GM21423 (cell line): ENCODE data around the gene ANGPTL3.
"Not testable (repeated sequence)": the region's sequence is repeated elsewhere in the genome, so short reads cannot be mapped to it uniquely, and the experiment has no call there.

Source experiments
- ATAC-seq: cut with Tn5 transposase; IDR thresholded peaks from one replicate; pipeline ENCODE4 v1.9.1; 2021; ENCODE audit warnings: mild to moderate bottlenecking, moderate library complexity; ENCODE audit not compliant: unreplicated experiment

ANGPTL3 gene, protein sequence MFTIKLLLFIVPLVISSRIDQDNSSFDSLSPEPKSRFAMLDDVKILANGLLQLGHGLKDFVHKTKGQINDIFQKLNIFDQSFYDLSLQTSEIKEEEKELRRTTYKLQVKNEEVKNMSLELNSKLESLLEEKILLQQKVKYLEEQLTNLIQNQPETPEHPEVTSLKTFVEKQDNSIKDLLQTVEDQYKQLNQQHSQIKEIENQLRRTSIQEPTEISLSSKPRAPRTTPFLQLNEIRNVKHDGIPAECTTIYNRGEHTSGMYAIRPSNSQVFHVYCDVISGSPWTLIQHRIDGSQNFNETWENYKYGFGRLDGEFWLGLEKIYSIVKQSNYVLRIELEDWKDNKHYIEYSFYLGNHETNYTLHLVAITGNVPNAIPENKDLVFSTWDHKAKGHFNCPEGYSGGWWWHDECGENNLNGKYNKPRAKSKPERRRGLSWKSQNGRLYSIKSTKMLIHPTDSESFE

DNA sequence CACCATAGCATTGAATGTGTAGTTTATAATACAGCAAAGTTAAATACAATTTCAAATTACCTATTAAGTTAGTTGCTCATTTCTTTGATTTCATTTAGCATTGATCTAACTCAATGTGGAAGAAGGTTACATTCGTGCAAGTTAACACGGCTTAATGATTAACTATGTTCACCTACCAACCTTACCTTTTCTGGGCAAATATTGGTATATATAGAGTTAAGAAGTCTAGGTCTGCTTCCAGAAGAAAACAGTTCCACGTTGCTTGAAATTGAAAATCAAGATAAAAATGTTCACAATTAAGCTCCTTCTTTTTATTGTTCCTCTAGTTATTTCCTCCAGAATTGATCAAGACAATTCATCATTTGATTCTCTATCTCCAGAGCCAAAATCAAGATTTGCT, at the start of gene ANGPTL3:
Gene ANGPTL3 (plus strand): TSS at position 240 of the 400 bp plus-strand sequence. CDS start 47 bp downstream, at position 287.
- no peak for ATAC-seq

- no peak for ATAC-seq
Measured at GRCh38 chr1:62561306-62561705, 36.0 kb upstream of the ANGPTL3 start.

DNA sequence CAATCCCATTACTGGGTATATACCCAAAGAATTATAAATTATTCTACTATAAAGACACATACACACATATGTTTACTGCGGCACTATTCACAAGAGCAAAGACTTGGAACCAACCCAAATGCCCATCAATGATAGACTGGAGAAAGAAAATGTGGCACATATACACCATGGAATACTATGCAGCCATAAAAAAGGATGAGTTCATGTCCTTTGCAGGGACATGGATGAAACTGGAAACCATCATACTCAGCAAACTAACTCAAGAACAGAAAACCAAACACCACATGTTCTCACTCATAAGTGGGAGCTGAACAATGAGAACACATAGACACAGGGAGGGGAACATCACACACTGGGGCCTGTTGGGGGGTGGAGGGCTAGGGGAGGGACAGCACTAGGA, 30.1 kb upstream of the ANGPTL3 start:
- ATAC-seq = not testable (repeated sequence)

DNA sequence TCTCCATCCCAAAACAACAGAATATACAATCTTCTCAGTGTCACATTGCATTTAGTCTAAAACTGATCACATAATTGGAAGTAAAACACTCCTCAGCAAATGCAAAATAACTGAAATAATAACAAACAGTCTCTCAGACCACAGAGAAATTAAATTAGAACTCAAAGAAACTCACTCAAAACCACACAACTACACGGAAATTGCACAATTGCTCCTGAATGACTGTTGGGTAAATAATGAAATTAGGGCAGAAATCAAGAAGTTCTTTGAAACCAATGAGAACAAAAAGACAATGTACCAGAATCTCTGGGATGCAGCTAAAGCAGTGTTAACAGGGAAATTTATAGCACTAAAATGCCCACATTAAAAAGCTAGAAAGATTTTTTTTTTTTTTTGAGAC, 29.4 kb upstream of the ANGPTL3 start:
- ATAC-seq = not testable (repeated sequence)

GRCh38 chr1:62571517-62571916, 25.8 kb upstream of the ANGPTL3 start:
- not testable (repeated sequence) for ATAC-seq

DNA sequence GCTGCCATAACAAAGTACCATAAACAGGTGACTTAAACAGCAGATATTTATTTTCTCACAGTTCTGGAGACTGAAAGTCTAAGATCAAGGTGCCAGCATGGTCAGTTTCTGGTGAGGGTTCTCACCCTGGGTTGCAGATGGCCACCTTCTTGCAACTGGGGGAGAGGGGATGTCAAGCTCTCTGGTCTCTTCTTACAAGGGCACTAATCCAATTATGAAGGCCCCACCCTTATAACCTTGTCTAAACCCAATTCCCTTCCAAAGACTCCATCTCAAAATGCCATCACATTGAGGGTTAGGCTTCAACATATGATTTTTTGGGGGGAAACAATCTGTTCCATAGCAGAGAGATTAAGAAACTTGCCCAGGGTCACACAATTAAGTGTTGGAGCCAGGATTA, 24.8 kb upstream of the ANGPTL3 start:
- no peak for ATAC-seq

DNA sequence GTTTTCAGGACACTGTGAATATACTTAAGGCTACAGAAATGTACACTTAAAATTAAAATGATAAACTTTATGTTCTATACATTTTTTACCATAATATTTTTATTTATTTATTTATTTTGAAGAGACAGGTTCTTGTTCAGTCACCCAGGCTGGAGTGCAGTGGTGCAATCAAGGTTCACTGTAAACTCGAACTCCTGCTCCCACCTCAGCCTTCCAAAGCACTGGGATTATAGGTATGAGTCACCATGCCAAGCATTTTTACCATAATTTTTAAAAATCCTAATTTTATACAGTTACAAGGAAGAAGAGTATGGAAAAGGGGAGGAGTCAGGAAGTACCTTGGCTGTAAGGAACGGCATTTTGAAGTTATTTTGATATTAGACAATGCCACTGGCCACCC, 23.6 kb upstream of the ANGPTL3 start:
- no peak for ATAC-seq

- ATAC-seq = no peak
Measured at GRCh38 chr1:62585469-62586155, 11.7 kb upstream of the ANGPTL3 start.

DNA sequence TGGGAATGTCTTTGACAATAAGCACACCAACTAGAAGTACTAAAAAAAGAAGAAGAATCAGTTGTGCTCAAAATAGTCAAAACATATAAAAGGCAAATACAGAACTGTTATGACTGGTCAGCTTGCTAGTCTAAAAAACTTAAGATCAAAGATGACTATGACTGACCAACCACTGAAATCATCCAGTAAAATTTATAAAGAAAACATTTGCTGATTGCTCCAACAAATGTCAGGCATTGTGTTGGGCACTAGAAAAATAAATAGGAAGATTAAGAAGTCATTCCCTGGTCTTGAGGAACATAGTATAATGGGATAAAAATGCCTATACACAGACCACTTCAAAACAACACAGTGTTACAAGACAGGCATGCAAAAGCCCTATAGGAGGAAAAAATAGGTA, 9.3 kb upstream of the ANGPTL3 start:
- no peak for ATAC-seq

- no peak for ATAC-seq
Measured at GRCh38 chr1:62589321-62589720, 8.0 kb upstream of the ANGPTL3 start.

- ATAC-seq = no peak
Measured at GRCh38 chr1:62590255-62590969, 6.9 kb upstream of the ANGPTL3 start.

DNA sequence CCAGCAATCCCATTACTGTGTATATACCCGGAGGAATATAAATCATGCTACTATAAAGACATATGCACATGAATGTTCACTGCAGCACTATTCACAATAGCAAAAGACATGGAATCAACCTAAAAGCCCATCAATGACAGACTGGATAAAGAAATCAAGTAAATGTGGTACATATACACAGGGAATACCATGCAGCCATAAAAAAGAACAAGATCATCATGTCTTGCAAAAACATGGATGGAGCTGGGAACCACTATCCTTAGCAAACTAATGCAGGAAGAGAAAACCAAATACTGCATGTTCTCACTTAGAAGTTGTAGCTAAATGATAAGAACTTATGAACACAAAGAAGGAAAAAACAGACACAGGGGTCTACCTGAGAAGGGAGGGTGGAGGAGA, 6.4 kb upstream of the ANGPTL3 start:
- ATAC-seq = no peak

DNA sequence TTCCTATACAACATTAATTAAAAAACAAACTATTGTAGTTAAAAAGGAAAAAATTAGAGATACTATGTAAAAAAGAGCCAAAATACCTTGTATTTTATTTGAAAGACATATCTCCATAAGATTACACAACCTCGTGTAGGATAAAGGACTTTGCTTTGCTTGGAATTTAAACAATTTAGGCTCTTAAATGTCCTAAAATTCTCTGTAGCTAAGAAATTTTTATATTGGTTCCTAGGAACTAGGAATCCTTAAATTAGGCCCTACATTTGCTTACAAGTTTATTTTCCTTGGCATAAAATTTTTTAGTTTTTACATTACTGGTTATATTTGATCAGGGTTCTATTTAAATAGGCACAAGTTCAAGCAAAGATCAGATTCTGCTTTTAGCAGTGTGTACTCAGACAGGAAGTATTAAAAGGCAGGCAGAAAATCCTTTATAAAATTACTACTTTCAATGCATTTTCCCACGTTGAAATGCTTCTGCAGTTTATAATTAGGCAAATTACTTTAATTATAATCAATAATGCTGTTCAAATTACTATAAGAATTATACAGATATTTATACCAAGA, 3.4 kb upstream of the ANGPTL3 start:
- no peak for ATAC-seq

- no peak for ATAC-seq
Measured at GRCh38 chr1:62595647-62596046, 1.7 kb upstream of the ANGPTL3 start.

GRCh38 chr1:62599044-62599443, 1.7 kb downstream of the ANGPTL3 start:
- no peak for ATAC-seq

- ATAC-seq = no peak
Measured at GRCh38 chr1:62601457-62601856, 4.1 kb downstream of the ANGPTL3 start.

- no peak for ATAC-seq
Measured at GRCh38 chr1:62608905-62609304, 11.6 kb downstream of the ANGPTL3 start.

DNA sequence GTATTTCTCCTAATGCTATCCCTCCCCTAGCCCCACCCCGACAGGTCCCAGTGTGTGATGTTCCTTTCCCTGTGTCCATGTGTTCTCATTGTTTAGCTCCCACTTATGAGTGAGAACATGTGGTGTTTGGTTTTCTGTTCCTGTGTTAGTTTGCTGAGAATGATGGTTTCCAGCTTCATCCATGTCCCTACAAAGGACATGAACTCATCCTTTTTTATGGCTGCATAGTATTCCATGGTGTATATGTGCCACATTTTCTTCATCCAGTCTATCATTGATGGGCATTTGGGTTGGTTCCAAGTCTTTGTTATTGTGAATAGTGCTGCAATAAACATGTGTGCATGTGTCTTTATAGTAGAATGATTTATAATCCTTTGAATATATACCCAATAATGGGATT, 13.3 kb downstream of the ANGPTL3 start:
- not testable (repeated sequence) for ATAC-seq

- no peak for ATAC-seq
Measured at GRCh38 chr1:62612770-62613169, 15.4 kb downstream of the ANGPTL3 start.

DNA sequence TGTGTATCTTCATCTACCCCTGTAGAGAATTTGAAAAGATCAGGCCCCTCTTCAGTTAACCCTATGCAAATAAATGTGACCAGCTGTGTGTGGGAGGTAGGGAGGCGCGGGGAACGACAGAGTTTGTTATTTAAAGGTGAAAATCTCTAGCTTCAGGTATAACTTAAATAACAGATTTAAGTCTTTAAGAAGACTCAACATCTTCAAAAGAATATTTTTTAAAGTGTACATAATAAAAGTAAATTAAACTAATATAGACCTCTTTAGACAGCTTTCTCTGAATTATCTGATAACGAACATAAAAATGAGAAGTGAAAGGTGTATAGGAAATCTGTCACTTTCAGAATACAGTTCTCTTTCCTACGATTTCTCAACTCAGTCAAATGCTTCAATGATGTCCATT, 16.0 kb downstream of the ANGPTL3 start:
- peak; percentile 93 for ATAC-seq

DNA sequence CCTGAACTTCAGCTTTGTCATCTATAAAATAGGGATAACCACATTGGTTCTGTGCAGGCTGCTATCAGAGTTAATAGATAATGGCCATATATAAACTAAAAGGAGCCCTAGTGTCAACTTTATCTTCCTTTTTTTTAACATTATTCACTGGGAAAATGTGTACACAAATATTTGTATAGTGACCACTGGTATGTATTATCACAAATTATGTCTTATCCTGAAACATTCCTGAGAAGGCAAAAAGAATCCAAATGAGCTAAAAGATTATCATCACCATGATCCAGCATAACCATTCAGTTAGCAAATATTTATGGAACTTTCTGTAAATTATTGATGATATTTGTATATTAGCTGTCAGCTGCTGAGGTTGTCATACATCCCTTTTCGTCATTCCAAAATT, 16.6 kb downstream of the ANGPTL3 start:
- ATAC-seq = peak; percentile 5
